K562 (cell line): ENCODE results near the gene CRABP1. TPM values are rescaled to one million over a fixed set of nuclear protein-coding genes. Genes with fewer than 3 reads are reported as not detected.

Experiments used
- ATAC-seq: fragments of 200-7000 bp; cut with Tn5 transposase; 3 replicates; pipeline ENCODE4 v1.9.1; 2020; ENCODE audit warnings: moderate library complexity
- BruUV-seq: library from RNA; stranded (reverse); fragments of 400-500 nt; replicated peaks from 2 replicates; lab custom pipeline; 2021; lab: Mats Ljungman, UMichigan
- CTCF ChIA-PET: fragments of 300-600 bp; formaldehyde crosslinking; extraction: SDS; loops from one replicate; lab custom pipeline; 2021; ENCODE audit warnings: low intra/inter-chr PET ratio; lab: Yijun Ruan, JAX
- POLR2A ChIA-PET: fragments of 300-600, 350-650 bp; sonication (Branson Sonifier 250); formaldehyde crosslinking; extraction: SDS; loops from one replicate; lab custom pipeline; 2021; ENCODE audit warnings: antibody characterized with exemption, inconsistent platforms; lab: Yijun Ruan, JAX
- DNase-seq, 4 experiments: peaks; one replicate each; pipeline versions ENCODE4 v3.0.0 to v3.0.0-alpha.2; 2011 to 2018; ENCODE audit warnings: low spot score in 3 of 4, mixed read lengths in 3 of 4; ENCODE audit errors: extremely low read depth in 1 of 4
- FAIRE-seq: peaks from 2 replicates; lab custom pipeline; 2011; peaks lifted over from hg19 to GRCh38; lab: Jason Lieb, UNC
- H2AFZ ChIP-seq: 2 replicates; pipeline ENCODE4 v1.6.0; 2011; ENCODE audit warnings: low read depth, low read length, control low read depth, inconsistent platforms
- H3K27ac ChIP-seq: fragments of 200-600 bp; 3 replicates; pipeline ENCODE4 v1.8.0; 2011; ENCODE audit warnings: low read depth, mild to moderate bottlenecking, control low read depth, inconsistent platforms, low read length, moderate library complexity, mixed read lengths; ENCODE audit errors: extremely low read depth
- H3K27me3 ChIP-seq, 2 experiments: fragments of 300-600 bp in 1 of 2; 2 replicates in 1 of 2; 3 replicates in 1 of 2; pipeline versions ENCODE4 v1.6.0 to v1.8.0; 2011; ENCODE audit warnings: inconsistent platforms in 2 of 2, low read length in 2 of 2, mild to moderate bottlenecking in 1 of 2, mixed read lengths in 1 of 2, moderate library complexity in 1 of 2; ENCODE audit not compliant: control insufficient read depth in 2 of 2, insufficient read depth in 2 of 2
- H3K36me3 ChIP-seq: fragments of 300-600 bp; 3 replicates; pipeline ENCODE4 v1.8.0; 2011; ENCODE audit warnings: mild to moderate bottlenecking, low read length, inconsistent platforms; ENCODE audit not compliant: control insufficient read depth, insufficient read depth
- H3K4me1 ChIP-seq, 2 experiments: fragments of 200-600 bp in 1 of 2; replicated peaks in 1 of 2; 2 replicates in 1 of 2; 3 replicates in 1 of 2; pipeline versions ENCODE4 v1.5.1 to v1.8.0; 2011; ENCODE audit warnings: inconsistent platforms in 2 of 2, low read length in 2 of 2, mild to moderate bottlenecking in 1 of 2, mixed read lengths in 1 of 2, moderate library complexity in 1 of 2; ENCODE audit not compliant: control insufficient read depth in 2 of 2, insufficient read depth in 2 of 2
- H3K4me2 ChIP-seq: 2 replicates; pipeline ENCODE4 v1.6.1; 2011; ENCODE audit warnings: low read length, control low read depth, inconsistent platforms, mixed read lengths; ENCODE audit not compliant: insufficient read depth
- H3K4me3 ChIP-seq: fragments of 200-600 bp; sonication (generic), shearing (Covaris generic); 2 replicates; pipeline ENCODE4 v1.5.1; 2016; ENCODE audit warnings: control low read depth, inconsistent platforms
- H3K79me2 ChIP-seq: fragments of 200-600 bp; 3 replicates; pipeline ENCODE4 v1.8.0; 2011; ENCODE audit warnings: low read length, inconsistent platforms; ENCODE audit not compliant: control insufficient read depth, insufficient read depth
- H3K9ac ChIP-seq, 2 experiments: 2 replicates each; pipeline versions ENCODE4 v1.6.0 to v1.6.1; 2011; ENCODE audit warnings: low read depth in 2 of 2, low read length in 2 of 2, control low read depth in 1 of 2, inconsistent platforms in 1 of 2, mild to moderate bottlenecking in 1 of 2, mixed read lengths in 1 of 2; ENCODE audit not compliant: insufficient read depth in 1 of 2
- H3K9me1 ChIP-seq: one replicate; pipeline ENCODE4 v1.6.0; 2011; ENCODE audit warnings: inconsistent platforms, mild to moderate bottlenecking, low read length, moderate library complexity; ENCODE audit not compliant: control insufficient read depth, insufficient read depth
- H3K9me3 ChIP-seq: replicated peaks from 2 replicates; pipeline ENCODE4 v1.5.1; 2011; ENCODE audit warnings: low read depth, low read length, inconsistent platforms; ENCODE audit not compliant: control insufficient read depth, insufficient read depth
- H4K20me1 ChIP-seq: replicated peaks from 2 replicates; pipeline ENCODE4 v1.6.1; 2011; ENCODE audit warnings: low read length, inconsistent platforms, mixed read lengths; ENCODE audit not compliant: control insufficient read depth, insufficient read depth
- CBFA2T3 ChIP-seq: fragments of 450-650 bp; IDR thresholded peaks from 2 replicates; pipeline ENCODE4 v1.6.1; 2017
- CBX1 ChIP-seq: sonication (generic); IDR thresholded peaks from 2 replicates; pipeline ENCODE4 v1.6.1; 2016; ENCODE audit warnings: antibody characterized with exemption, low read depth, mild to moderate bottlenecking
- CREB3L1 ChIP-seq: fragments of 450-650 bp; IDR thresholded peaks from 2 replicates; pipeline ENCODE4 v1.6.1; 2014; ENCODE audit warnings: low read depth, mild to moderate bottlenecking, moderate library complexity, borderline replicate concordance
- E2F5 ChIP-seq: sonication (generic); formaldehyde crosslinking; IDR thresholded peaks from 2 replicates; pipeline ENCODE4 v1.8.0; 2022; ENCODE audit warnings: mild to moderate bottlenecking, missing genetic modification reagents
- KLF1 ChIP-seq: fragments of 450-650 bp; IDR thresholded peaks from 2 replicates; pipeline ENCODE4 v1.6.1; 2016; ENCODE audit warnings: missing genetic modification characterization, missing compliant biosample characterization
- KLF10 ChIP-seq: fragments of 250-450 bp; sonication (Bioruptor Pico); IDR thresholded peaks from 2 replicates; pipeline ENCODE4 v1.6.1; 2021; ENCODE audit warnings: matching md5 sums
- MYNN ChIP-seq, 2 experiments: sonication (generic); formaldehyde crosslinking in 1 of 2; IDR thresholded peaks; 2 replicates each; pipeline versions ENCODE4 v1.5.0 to v1.6.1; 2016 to 2020; ENCODE audit warnings: antibody characterized with exemption in 1 of 2, missing genetic modification reagents in 1 of 2
- NR2C1 ChIP-seq, 2 experiments: fragments of 450-650 bp; IDR thresholded peaks; 2 replicates each; pipeline ENCODE4 v1.6.1; 2017; ENCODE audit warnings: mild to moderate bottlenecking in 2 of 2, antibody characterized with exemption in 1 of 2, inconsistent platforms in 1 of 2, missing compliant biosample characterization in 1 of 2, missing genetic modification characterization in 1 of 2
- PTTG1 ChIP-seq: fragments of 450-650 bp; IDR thresholded peaks from 2 replicates; pipeline ENCODE4 v1.6.1; 2016; ENCODE audit warnings: low read depth, mild to moderate bottlenecking, missing genetic modification characterization, missing compliant biosample characterization
- SREBF1 ChIP-seq: fragments of 150-350 bp; IDR thresholded peaks from 2 replicates; pipeline ENCODE4 v1.6.1; 2014; ENCODE audit warnings: antibody characterized with exemption, low read depth, low read length, borderline replicate concordance
- TBL1XR1 ChIP-seq, 2 experiments: IDR thresholded peaks; 2 replicates each; pipeline ENCODE4 v1.6.1; 2012; ENCODE audit warnings: improper control_type of control experiment in 2 of 2, low read length in 2 of 2, mild to moderate bottlenecking in 1 of 2
- TSHZ1 ChIP-seq: fragments of 250-450 bp; sonication (Bioruptor Pico); IDR thresholded peaks from 2 replicates; pipeline ENCODE4 v1.4.0; 2020; ENCODE audit warnings: mild to moderate bottlenecking, moderate library complexity
- ZNF263 ChIP-seq: sonication (generic); formaldehyde crosslinking; IDR thresholded peaks from 2 replicates; pipeline ENCODE4 v1.8.0; 2022; ENCODE audit warnings: mild to moderate bottlenecking, missing genetic modification reagents, borderline replicate concordance
- ZNF696 ChIP-seq: fragments of 250-450 bp; sonication (Bioruptor Pico); conservative IDR thresholded peaks from 2 replicates; pipeline ENCODE4 v1.4.0; 2020; ENCODE audit warnings: mild to moderate bottlenecking, moderate library complexity
- ZNF780A ChIP-seq: fragments of 250-450 bp; sonication (Bioruptor Pico); IDR thresholded peaks from 2 replicates; pipeline ENCODE4 v1.5.0; 2021; ENCODE audit warnings: mild to moderate bottlenecking
- WGBS: fragments of 100-300 bp; shearing (Covaris generic); methylation state at CpG from one replicate; pipeline ENCODE4 v1.1.6; 2016; ENCODE audit warnings: low coverage, mixed read lengths; ENCODE audit not compliant: insufficient coverage; ENCODE audit errors: missing lambda C conversion rate; 5-methylcytosine and 5-hydroxymethylcytosine counted together
- in situ Hi-C: fragments of 300-500 bp; cut with MboI; formaldehyde crosslinking; loops from 4 replicates; pipeline ENCODE4 v1.15.0; 2018; ENCODE audit warnings: inconsistent platforms, mixed read lengths
- intact Hi-C: fragments of 100-400 bp; cut with micrococcal nuclease; formaldehyde crosslinking; loops from 2 replicates; pipeline ENCODE4 v1.14.2; 2022
- polyA plus RNA-seq, 8 experiments: library from polyadenylated mRNA; depleted of rRNA in 4 of 8; stranded (reverse) in 5 of 8; unstranded in 3 of 8; fragments of >200 nt; fragmentation: Nextera tagmentation in 2 of 8; fragmentation: Illumina TruSeq in 1 of 8; extraction: Ambion mirVana in 2 of 8; extraction: Trizol in 1 of 8; gene quantifications; 2 replicates each; pipeline versions ENCODE4 v1.2.1 to v1.2.3, GENCODE V29; 2011 to 2014; ENCODE audit warnings: inconsistent platforms in 1 of 8, missing spikeins in 1 of 8
- total RNA-seq, 7 experiments: library from RNA; depleted of rRNA in 6 of 7; stranded (reverse); fragments of >200 nt in 6 of 7; fragmentation: Illumina TruSeq in 2 of 7; extraction: Trizol in 2 of 7; gene quantifications; 2 replicates each; pipeline versions ENCODE4 v1.2.1 to v1.2.3, GENCODE V29; 2011 to 2021; ENCODE audit warnings: low replicate concordance in 1 of 7
- TF ChIP-seq, protein P1 (sequence below): fragments of 450-650 bp; IDR thresholded peaks from 2 replicates; pipeline ENCODE4 v1.6.1; 2016

CRABP1 gene
- total and polyA plus RNA-seq, 9 of the 15 experiments (the other 6 are each of a cell fraction or from before 2014, with no cell fraction given) = 0.60 TPM; not detected in 8

DNA sequence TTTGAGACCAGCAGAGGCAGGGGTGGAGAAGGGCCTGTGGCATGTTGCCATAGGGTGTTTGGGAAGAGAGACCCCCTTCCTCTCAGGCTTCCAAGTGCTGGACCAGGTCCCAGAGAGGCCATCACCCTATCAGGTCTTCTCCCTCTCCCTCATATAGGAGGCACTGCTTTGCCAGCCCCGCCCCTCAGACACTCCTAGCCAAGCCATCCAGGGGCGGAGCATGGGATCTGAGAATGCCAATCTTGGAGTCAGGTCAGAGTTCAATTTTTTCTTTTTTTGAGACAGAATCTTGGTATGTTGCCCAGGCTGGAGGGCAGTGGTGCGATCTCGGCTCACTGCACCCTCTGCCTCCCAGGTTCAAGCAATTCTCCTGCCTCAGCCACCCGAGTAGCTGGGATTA lies 32.7 kb downstream of the CRABP1 start:
- H3K36me3 ChIP-seq = no peaks in the 10 kb centered on the region
- DNase-seq = peak in 2 of 4 experiments; percentile 27 to 32
- H3K9ac ChIP-seq = no peak overlapping the region
- no peaks in the 10 kb centered on the region for H3K79me2 ChIP-seq
- ChIA-PET CTCF (no interaction called here), POLR2A (interaction anchor here (0.7 kb wide), 1 partner anchor 83 kb away, joined by 4 read pairs; no protein-coding TSS in a partner anchor)
- FAIRE-seq = no peak
- H2AFZ ChIP-seq = no peak overlapping the region
- intact Hi-C loops (no loop called here), in situ Hi-C loops (no loop called here)
- no peaks in the 10 kb centered on the region for H3K9me3 ChIP-seq
- H3K4me3 ChIP-seq = no peak overlapping the region
- no peak overlapping the region for H3K4me2 ChIP-seq
- H3K9me1 ChIP-seq = no peaks in the 10 kb centered on the region
- H3K4me1 ChIP-seq = peaks cover 5% of the 10 kb centered on the region in 2 experiments; a peak in 3 of 5 replicates
- H3K27ac ChIP-seq = no peak overlapping the region
- H4K20me1 ChIP-seq = no peaks in the 10 kb centered on the region
- peaks cover 10 to 29% of the 10 kb centered on the region in 2 experiments; a peak in 4 of 5 replicates for H3K27me3 ChIP-seq
- WGBS = 15% methylated on average over 5 of the region's 5 CpGs
- no peak for ATAC-seq
- BruUV-seq = no TSS peak
- TF ChIP-seq PTTG1 (tag) (no peak), TBL1XR1 (IDR thresholded peaks at IDR 0.05; ENCODE audit: low read length in 2 of 2) (no peak), KLF10 (no peak), CREB3L1 (no peak), CBX1 (no peak), CBFA2T3 (no peak), ZNF263 (no peak), ZNF696 (no peak), ZNF780A (CRISPR knock-in tag) (no peak), SREBF1 (no peak), E2F5 (CRISPR knock-in tag) (no peak), MYNN (IDR thresholded peaks at IDR 0.05) (no peak), MYNN (CRISPR knock-in tag; IDR thresholded peaks at IDR 0.05) (no peak), NR2C1 (IDR thresholded peaks at IDR 0.05) (no peak), NR2C1 (tag; IDR thresholded peaks at IDR 0.05) (no peak), KLF1 (tag) (no peak), TSHZ1 (CRISPR knock-in tag) (no peak)
- TF ChIP-seq, protein P1, sequence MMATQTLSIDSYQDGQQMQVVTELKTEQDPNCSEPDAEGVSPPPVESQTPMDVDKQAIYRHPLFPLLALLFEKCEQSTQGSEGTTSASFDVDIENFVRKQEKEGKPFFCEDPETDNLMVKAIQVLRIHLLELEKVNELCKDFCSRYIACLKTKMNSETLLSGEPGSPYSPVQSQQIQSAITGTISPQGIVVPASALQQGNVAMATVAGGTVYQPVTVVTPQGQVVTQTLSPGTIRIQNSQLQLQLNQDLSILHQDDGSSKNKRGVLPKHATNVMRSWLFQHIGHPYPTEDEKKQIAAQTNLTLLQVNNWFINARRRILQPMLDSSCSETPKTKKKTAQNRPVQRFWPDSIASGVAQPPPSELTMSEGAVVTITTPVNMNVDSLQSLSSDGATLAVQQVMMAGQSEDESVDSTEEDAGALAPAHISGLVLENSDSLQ = no peak
